HEK293T (cell line): ENCODE measurements around the gene PLCL2.

Experiments
- FOXA1 ChIP-seq: fragments of 450-650 bp; IDR thresholded peaks from 2 replicates; pipeline ENCODE4 v1.6.1; 2016; ENCODE audit warnings: mild to moderate bottlenecking
- FOXM1 ChIP-seq: fragments of 450-650 bp; IDR thresholded peaks from 2 replicates; pipeline ENCODE4 v1.6.1; 2017; ENCODE audit warnings: mild to moderate bottlenecking, borderline replicate concordance
- SP1 ChIP-seq: fragments of 450-650 bp; IDR thresholded peaks from 2 replicates; pipeline ENCODE4 v1.6.1; 2017

- TF ChIP-seq SP1: no peak
- no peak for TF ChIP-seq FOXA1
- TF ChIP-seq FOXM1: no peak
Measured at GRCh38 chr3:16994854-16995525, 110.2 kb downstream of the PLCL2 start.
